Cardiac fibroblast (primary cell): ENCODE results near the gene RTF1.

Experiments used
- DNase-seq, 2 donors: peaks; one replicate each; pipeline versions ENCODE4 v3.0.0 to v3.0.0-alpha.2; 2010; ENCODE audit warnings: low read depth in 2 of 2
- H3K4me3 ChIP-seq, 2 donors: replicated peaks in 1 of 2; 1 replicate in 1 of 2; 2 replicates in 1 of 2; pipeline ENCODE4 v1.5.1; 2011; ENCODE audit warnings: low read depth in 2 of 2, low read length in 2 of 2, mild to moderate bottlenecking in 2 of 2, moderate library complexity in 1 of 2
- TF ChIP-seq, protein P1 (sequence below): IDR thresholded peaks from one replicate; pipeline ENCODE4 v1.5.1; 2011; ENCODE audit warnings: low read depth, mild to moderate bottlenecking, low read length, inconsistent platforms

The RTF1 gene

DNA sequence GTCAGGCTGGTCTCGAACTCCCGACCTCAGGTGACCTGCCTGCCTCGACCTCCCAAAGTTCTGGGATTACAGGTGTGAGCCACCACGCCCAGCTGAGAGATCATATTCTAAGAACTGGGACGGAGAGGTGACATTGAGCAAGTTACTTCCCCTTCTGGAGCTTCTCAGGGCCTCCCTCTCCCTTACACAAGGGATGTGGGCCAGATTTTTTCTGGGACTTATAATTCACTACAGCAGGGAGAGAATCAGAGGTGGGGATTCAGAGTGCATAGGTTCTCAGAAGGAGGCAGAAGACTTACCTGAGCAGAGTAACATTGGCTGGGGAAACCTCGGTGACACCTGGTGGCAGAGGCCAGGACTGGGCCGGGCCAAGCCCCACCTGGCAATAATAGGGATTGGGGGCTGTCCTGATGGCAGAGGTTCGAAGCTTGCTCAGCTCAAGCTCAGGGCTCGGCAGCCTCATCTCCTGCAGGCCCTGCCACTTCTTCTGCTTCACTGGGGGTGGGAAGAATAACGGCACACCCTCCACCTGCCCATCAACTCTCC is 90.0 kb downstream of the RTF1 start:
- TF ChIP-seq, protein P1, sequence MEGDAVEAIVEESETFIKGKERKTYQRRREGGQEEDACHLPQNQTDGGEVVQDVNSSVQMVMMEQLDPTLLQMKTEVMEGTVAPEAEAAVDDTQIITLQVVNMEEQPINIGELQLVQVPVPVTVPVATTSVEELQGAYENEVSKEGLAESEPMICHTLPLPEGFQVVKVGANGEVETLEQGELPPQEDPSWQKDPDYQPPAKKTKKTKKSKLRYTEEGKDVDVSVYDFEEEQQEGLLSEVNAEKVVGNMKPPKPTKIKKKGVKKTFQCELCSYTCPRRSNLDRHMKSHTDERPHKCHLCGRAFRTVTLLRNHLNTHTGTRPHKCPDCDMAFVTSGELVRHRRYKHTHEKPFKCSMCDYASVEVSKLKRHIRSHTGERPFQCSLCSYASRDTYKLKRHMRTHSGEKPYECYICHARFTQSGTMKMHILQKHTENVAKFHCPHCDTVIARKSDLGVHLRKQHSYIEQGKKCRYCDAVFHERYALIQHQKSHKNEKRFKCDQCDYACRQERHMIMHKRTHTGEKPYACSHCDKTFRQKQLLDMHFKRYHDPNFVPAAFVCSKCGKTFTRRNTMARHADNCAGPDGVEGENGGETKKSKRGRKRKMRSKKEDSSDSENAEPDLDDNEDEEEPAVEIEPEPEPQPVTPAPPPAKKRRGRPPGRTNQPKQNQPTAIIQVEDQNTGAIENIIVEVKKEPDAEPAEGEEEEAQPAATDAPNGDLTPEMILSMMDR = no peak
- DNase-seq = no peak
- H3K4me3 ChIP-seq = no peak overlapping the region

DNA sequence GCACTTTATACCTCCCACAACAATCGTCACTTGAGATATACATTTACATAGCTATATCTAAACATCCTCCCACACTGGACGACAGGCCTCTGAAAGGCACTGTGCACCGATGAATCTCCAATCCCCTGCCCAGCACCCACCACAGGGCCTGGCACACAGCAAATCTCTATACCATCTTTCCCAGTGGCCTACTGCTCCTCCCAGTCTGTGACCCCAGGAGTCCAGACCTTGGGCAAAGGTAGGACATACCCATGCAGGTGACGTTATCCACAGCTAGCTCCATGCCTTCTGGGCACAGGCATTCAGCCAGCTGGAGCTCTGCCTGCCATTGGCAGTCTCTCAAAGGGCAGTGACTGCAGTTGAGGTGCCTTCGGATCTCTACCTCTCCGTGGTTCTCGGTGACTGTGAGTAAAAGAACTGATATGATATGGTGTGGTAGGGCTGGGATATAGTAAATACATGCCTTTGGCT is 91.0 kb downstream of the RTF1 start:
- no peak overlapping the region for H3K4me3 ChIP-seq

DNA sequence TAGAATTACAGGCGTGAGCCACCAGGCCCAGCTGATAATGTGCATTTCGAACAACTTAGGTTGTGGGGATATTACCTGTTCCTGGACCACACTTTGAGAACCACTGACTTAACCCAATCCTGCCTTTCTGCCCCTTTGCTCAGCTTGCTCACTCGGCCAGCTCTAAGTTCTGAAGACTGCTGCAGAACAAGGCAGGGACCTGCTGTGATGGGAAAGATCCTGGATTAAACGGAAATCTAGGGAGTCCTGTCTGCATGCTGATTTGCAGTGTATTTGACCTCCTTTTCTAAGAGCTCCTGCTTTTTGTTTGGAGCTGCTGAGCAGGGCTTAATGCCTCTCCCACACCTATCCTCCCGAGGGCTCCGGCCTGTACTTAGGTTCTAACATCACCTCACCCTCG is 93.8 kb downstream of the RTF1 start:
- H3K4me3 ChIP-seq = no peak overlapping the region
- no peak for DNase-seq

More for the DNA sequence above, 91.0 kb downstream of the RTF1 start:
- TF ChIP-seq, protein P1 = no peak
- no peak for DNase-seq

DNA sequence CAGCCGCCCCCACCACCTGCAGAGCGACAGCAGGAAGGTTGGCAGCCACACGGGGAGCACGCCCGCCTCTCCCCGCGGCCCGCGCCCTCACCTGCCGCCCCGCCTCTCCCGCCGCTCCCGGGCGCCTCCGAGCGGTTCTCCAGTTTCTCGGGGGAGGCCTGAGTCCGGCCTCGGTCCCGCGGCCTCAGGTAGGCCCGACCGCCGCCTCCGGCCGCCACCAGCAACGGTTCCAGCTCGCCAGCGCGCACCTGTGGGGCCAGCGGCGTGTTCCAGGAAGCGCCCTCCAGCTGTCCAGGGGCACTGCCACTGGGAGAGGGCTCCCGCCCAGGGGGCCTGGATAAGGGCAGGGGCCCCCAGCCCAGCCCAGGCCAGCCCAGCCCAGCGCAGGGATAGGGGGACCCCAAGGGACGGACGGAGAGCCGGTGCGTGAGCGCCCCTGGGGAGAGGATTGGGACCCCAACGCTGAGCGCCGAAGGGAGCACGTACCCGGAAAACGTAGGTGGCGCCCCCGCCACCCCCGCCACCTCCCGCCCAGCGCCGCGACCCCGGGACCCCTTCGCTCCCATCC is 94.5 kb downstream of the RTF1 start:
- no peak overlapping the region for H3K4me3 ChIP-seq

More for the DNA sequence above, 93.8 kb downstream of the RTF1 start:
- TF ChIP-seq, protein P1 = no peak

DNA sequence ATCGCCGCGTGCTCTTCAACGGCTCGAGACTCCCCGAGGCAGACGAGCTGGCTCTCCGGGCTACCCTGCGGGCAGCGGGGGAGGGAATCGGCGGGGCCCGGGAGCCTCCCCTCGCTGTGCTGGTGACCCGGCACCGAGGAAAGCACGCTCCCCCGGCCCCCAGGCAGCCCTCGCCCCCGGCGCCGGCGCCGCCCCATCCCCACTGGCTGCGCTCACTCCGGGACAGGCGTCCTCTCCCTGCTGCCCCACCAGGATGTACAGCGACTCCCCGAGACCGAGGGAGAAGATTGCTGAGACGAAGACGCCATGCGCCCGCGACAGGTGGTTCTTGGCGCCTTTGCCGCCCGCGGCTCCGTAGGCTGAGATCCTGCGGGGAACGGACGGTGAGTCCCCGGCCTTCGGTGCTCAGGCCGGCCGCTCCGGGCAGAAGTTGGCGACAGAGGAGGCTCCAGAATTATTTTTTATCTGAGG is 95.0 kb downstream of the RTF1 start:
- TF ChIP-seq, protein P1 = no peak
- no peak overlapping the region for H3K4me3 ChIP-seq
- no peak for DNase-seq

More for the DNA sequence above, 94.5 kb downstream of the RTF1 start:
- TF ChIP-seq, protein P1 = no peak
- no peak for DNase-seq

DNA sequence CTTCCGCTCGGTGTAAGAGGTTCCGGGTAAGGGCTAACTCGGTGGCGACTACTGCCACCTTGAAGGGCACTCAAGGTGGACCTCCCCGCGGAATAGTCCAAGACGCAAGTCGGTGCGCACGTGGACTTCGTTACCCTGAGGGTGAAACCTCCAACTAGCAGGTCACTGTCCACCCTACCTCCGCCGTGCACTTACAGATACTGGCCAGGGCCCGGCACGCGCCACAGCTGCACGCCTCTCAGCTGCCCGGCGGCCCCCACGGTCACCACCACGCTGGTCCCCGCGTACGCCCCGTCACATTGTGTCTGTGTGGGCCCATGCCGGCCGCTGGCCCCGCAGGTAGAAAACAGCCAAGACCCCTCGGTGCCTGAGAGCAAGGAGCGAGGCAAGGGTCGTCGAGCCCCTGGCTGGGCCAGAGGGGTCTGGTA is 95.6 kb downstream of the RTF1 start:
- no peak for DNase-seq
- TF ChIP-seq, protein P1 = no peak
- peak overlapping the region in 1 of 2 donors; percentile 24 for H3K4me3 ChIP-seq
